HG02981 (cell line): ENCODE measurements around the gene MGMT.
A peak's percentile ranks its signal among the peaks of the same experiment; 100 is the strongest.

ENCODE experiments used
- ATAC-seq: cut with Tn5 transposase; IDR thresholded peaks from one replicate; pipeline ENCODE4 v1.9.1; 2021; ENCODE audit warnings: mild to moderate bottlenecking, moderate library complexity; ENCODE audit not compliant: unreplicated experiment

The MGMT gene

GRCh38 chr10:129494176-129494575 is 27.1 kb downstream of the MGMT start:
- ATAC-seq = no peak

GRCh38 chr10:129494740-129495139 is 27.7 kb downstream of the MGMT start:
- ATAC-seq = no peak

GRCh38 chr10:129495256-129495655 is 28.2 kb downstream of the MGMT start:
- ATAC-seq = no peak

GRCh38 chr10:129495698-129496097 is 28.7 kb downstream of the MGMT start:
- no peak for ATAC-seq

GRCh38 chr10:129497013-129497412 is 30.0 kb downstream of the MGMT start:
- ATAC-seq = no peak

GRCh38 chr10:129498680-129499079 is 31.6 kb downstream of the MGMT start:
- ATAC-seq = no peak

- no peak for ATAC-seq
These were observed 33.7 kb downstream of the MGMT start for GRCh38 chr10:129500617-129501339.

GRCh38 chr10:129501652-129502436 is 34.8 kb downstream of the MGMT start:
- ATAC-seq = peak; percentile 96

GRCh38 chr10:129502448-129502847 is 35.4 kb downstream of the MGMT start:
- ATAC-seq = no peak

- ATAC-seq = no peak
These were observed 38.5 kb downstream of the MGMT start for GRCh38 chr10:129505500-129506075.

GRCh38 chr10:129506101-129506797 is 39.2 kb downstream of the MGMT start:
- ATAC-seq = no peak

GRCh38 chr10:129507216-129507889 is 40.3 kb downstream of the MGMT start:
- ATAC-seq = no peak

- ATAC-seq = no peak
These were observed 42.1 kb downstream of the MGMT start for GRCh38 chr10:129509155-129509554.

GRCh38 chr10:129509835-129510234 is 42.8 kb downstream of the MGMT start:
- no peak for ATAC-seq

- no peak for ATAC-seq
These were observed 44.0 kb downstream of the MGMT start for GRCh38 chr10:129511086-129511485.

- no peak for ATAC-seq
These were observed 44.7 kb downstream of the MGMT start for GRCh38 chr10:129511758-129512157.

- ATAC-seq = no peak
These were observed 46.3 kb downstream of the MGMT start for GRCh38 chr10:129513312-129513711.

GRCh38 chr10:129514568-129515451 is 47.8 kb downstream of the MGMT start:
- no peak for ATAC-seq

GRCh38 chr10:129516846-129517679 is 50.0 kb downstream of the MGMT start:
- no peak for ATAC-seq
